Measurements from ENCODE around the gene ITPRIPL2.
A peak's percentile ranks its signal among the peaks of the same experiment; 100 is the strongest.

ITPRIPL2 gene

DNA sequence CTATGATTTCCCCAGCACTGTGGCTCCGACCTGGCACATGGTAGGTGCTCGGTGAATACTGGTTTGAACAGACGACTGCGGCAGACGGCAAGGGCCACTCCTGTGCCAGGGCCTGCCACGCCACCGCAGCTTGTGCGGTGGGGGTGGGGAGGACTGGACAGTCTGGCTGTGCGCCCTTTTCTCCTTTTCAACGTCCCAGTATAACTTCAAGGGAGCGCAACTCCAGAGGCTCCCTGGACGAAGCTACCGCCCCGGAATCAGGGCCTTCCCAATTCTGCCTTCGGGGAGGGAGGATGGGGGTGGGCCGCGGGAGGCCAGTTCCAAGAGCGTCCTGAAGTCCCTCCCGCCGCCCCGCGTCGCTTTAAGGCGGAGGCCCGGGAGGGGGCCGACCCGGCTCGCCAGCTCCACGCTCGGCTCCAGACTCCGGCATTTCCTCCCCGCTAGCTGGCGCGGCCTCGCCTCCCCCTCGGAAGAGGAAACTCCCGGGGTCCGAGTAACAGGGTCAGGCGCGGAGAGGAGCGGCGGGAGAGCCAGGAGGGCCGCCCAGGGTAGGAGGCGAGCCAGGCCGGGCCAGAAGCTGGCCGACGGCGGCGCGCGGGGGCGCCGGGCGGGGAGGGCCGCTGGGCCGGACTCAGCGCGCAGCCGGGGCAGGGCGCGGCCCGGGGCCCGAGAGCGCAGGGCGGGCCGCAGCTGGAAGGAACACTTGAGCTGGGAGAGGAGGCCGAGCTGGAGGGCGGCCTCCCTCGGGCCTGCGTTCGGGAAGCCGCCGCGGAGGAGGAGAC, at the start of gene ITPRIPL2:
Gene ITPRIPL2 (plus strand): TSS at position 388 of the 782 bp plus-strand sequence. CDS start 498 bp downstream, outside the sequence.
- Histone ChIP-seq H3K9ac (ENCODE audit: low read depth, low read length, poor library complexity, severe bottlenecking) (no peak within 1 kb of the TSS), H3K4me3 (ENCODE audit: low read length, poor library complexity, severe bottlenecking) (no peak within 1 kb of the TSS), H4K20me1 (ENCODE audit: insufficient read depth, low read length, poor library complexity, severe bottlenecking) (no peaks in the 10 kb centered on the region), H3F3A (ENCODE audit: low read depth) (no peaks in the 10 kb centered on the region), H3K9me3 (ENCODE audit: insufficient read depth, low read depth, low read length) (no peaks in the 10 kb centered on the region; the same call in 1 of the 2 replicates), H3K9me2 (replicated peaks; ENCODE audit: low read depth, low read length) (no peaks in the 10 kb centered on the region), H3K4me1 (ENCODE audit: insufficient read depth, low read length, poor library complexity, severe bottlenecking) (peaks cover 5% of the 10 kb centered on the region), H2AFZ (ENCODE audit: low read length) (no peak within 1 kb of the TSS), H3K4me2 (ENCODE audit: low read depth, low read length, poor library complexity, severe bottlenecking) (no peak within 1 kb of the TSS), H3K79me2 (ENCODE audit: insufficient read depth, low read length) (no peaks in the 10 kb centered on the region), H3K27me3 (ENCODE audit: insufficient read depth, low read length, poor library complexity, severe bottlenecking) (no peaks in the 10 kb centered on the region), H3K36me3 (ENCODE audit: insufficient read depth, low read length) (no peaks in the 10 kb centered on the region)
- TF ChIP-seq CTCF (conservative IDR thresholded peaks at IDR 0.05; ENCODE audit: low read length) (no peak), EZH2phosphoT487 (IDR thresholded peaks at IDR 0.05; ENCODE audit: borderline replicate concordance) (no peak)

DNA sequence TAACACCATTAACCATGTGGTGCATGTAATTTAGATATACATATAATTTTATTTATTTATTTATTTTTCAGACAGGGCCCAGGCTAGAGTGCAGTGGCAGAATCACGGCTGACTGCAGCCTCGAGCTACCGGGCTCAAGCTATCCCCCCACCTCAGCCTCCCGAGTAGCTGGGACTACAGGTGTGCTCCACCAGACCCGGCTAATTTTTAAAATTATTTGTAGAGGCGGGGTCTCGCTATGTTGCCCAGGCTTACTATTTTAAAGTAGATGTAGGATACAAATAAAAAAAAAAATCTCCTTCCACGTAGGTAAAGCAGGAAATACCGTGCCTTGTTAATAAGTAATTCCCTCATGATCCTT, 46.8 kb upstream of the ITPRIPL2 start:
- Histone ChIP-seq H3K79me2 (ENCODE audit: insufficient read depth, low read length) (peaks cover 13% of the 10 kb centered on the region; the same call in 1 of the 2 replicates), H3K9ac (ENCODE audit: low read depth, low read length, poor library complexity, severe bottlenecking) (no peak overlapping the region), H3K4me3 (ENCODE audit: low read length, poor library complexity, severe bottlenecking) (peak overlapping the region; percentile 86), H4K20me1 (ENCODE audit: insufficient read depth, low read length, poor library complexity, severe bottlenecking) (no peaks in the 10 kb centered on the region), H3K27me3 (ENCODE audit: insufficient read depth, low read length, poor library complexity, severe bottlenecking) (no peaks in the 10 kb centered on the region), H3F3A (ENCODE audit: low read depth) (no peaks in the 10 kb centered on the region), H3K9me3 (ENCODE audit: insufficient read depth, low read depth, low read length) (no peaks in the 10 kb centered on the region), H3K9me2 (replicated peaks; ENCODE audit: low read depth, low read length) (no peaks in the 10 kb centered on the region), H3K4me2 (ENCODE audit: low read depth, low read length, poor library complexity, severe bottlenecking) (peak overlapping the region; percentile 22), H2AFZ (ENCODE audit: low read length) (peak overlapping the region; percentile 74), H3K4me1 (ENCODE audit: insufficient read depth, low read length, poor library complexity, severe bottlenecking) (peaks cover 4% of the 10 kb centered on the region), H3K36me3 (ENCODE audit: insufficient read depth, low read length) (no peaks in the 10 kb centered on the region)
- TF ChIP-seq CTCF (conservative IDR thresholded peaks at IDR 0.05; ENCODE audit: low read length) (no peak), EZH2phosphoT487 (IDR thresholded peaks at IDR 0.05; ENCODE audit: borderline replicate concordance) (no peak)

- peaks cover 13% of the 10 kb centered on the region; the same call in 1 of the 2 replicates for H3K79me2 ChIP-seq (ENCODE audit: insufficient read depth, low read length)
- peak within 1 kb of the TSS; percentile 81 for H3K4me2 ChIP-seq (ENCODE audit: low read depth, low read length, poor library complexity, severe bottlenecking)
- H3K9ac ChIP-seq (ENCODE audit: low read depth, low read length, poor library complexity, severe bottlenecking), result peak within 1 kb of the TSS; percentile 80
- H4K20me1 ChIP-seq (ENCODE audit: insufficient read depth, low read length, poor library complexity, severe bottlenecking), result no peaks in the 10 kb centered on the region
- H3F3A ChIP-seq (ENCODE audit: low read depth), result no peaks in the 10 kb centered on the region
- H3K9me3 ChIP-seq (ENCODE audit: insufficient read depth, low read depth, low read length), result no peaks in the 10 kb centered on the region
- no peaks in the 10 kb centered on the region for H3K9me2 ChIP-seq (replicated peaks; ENCODE audit: low read depth, low read length)
- peak within 1 kb of the TSS; percentile 96 for H2AFZ ChIP-seq (ENCODE audit: low read length)
- no peaks in the 10 kb centered on the region for H3K27me3 ChIP-seq (ENCODE audit: insufficient read depth, low read length, poor library complexity, severe bottlenecking)
- no peaks in the 10 kb centered on the region for H3K36me3 ChIP-seq (ENCODE audit: insufficient read depth, low read length)
- H3K4me3 ChIP-seq (ENCODE audit: low read length, poor library complexity, severe bottlenecking), result peak within 1 kb of the TSS; percentile 86
- no peak for TF ChIP-seq CTCF (conservative IDR thresholded peaks at IDR 0.05; ENCODE audit: low read length)
- TF ChIP-seq EZH2phosphoT487 (IDR thresholded peaks at IDR 0.05; ENCODE audit: borderline replicate concordance), result no peak
- peaks cover 4% of the 10 kb centered on the region for H3K4me1 ChIP-seq (ENCODE audit: insufficient read depth, low read length, poor library complexity, severe bottlenecking)
Observed at GRCh38 chr16:19067349-19068236, 46.2 kb upstream of the ITPRIPL2 start, which contains the start of gene COQ7. TSS of gene COQ7 (plus strand) at chr16:19067614. CDS start at chr16:19067665, 51 bp downstream.

Measured in Loucy (cell line).